Stimulated activated CD4-positive, alpha-beta T cell treated with anti-CD3 and anti-CD28 coated beads, Interleukin-12 subunit alpha, Interleukin-12 subunit beta, amount 100 ng/mL, for 24 hours (primary cell): ENCODE results near the gene ZNF385C.
"Not testable (repeated sequence)": the region's sequence is repeated elsewhere in the genome, so short reads cannot be mapped to it uniquely, and the experiment has no call there.

Experiments
- DNase-seq, 2 experiments: peaks; one replicate each; pipeline ENCODE4 v3.0.0-alpha.2; 2020; ENCODE audit warnings: low read depth in 2 of 2

Gene ZNF385C, protein sequence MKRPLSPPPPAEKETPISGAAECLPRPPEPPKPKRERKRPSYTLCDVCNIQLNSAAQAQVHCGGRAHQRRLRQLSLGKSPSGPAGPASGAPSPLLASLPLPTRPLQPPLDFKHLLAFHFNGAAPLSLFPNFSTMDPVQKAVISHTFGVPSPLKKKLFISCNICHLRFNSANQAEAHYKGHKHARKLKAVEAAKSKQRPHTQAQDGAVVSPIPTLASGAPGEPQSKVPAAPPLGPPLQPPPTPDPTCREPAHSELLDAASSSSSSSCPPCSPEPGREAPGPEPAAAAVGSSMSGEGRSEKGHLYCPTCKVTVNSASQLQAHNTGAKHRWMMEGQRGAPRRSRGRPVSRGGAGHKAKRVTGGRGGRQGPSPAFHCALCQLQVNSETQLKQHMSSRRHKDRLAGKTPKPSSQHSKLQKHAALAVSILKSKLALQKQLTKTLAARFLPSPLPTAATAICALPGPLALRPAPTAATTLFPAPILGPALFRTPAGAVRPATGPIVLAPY

DNA sequence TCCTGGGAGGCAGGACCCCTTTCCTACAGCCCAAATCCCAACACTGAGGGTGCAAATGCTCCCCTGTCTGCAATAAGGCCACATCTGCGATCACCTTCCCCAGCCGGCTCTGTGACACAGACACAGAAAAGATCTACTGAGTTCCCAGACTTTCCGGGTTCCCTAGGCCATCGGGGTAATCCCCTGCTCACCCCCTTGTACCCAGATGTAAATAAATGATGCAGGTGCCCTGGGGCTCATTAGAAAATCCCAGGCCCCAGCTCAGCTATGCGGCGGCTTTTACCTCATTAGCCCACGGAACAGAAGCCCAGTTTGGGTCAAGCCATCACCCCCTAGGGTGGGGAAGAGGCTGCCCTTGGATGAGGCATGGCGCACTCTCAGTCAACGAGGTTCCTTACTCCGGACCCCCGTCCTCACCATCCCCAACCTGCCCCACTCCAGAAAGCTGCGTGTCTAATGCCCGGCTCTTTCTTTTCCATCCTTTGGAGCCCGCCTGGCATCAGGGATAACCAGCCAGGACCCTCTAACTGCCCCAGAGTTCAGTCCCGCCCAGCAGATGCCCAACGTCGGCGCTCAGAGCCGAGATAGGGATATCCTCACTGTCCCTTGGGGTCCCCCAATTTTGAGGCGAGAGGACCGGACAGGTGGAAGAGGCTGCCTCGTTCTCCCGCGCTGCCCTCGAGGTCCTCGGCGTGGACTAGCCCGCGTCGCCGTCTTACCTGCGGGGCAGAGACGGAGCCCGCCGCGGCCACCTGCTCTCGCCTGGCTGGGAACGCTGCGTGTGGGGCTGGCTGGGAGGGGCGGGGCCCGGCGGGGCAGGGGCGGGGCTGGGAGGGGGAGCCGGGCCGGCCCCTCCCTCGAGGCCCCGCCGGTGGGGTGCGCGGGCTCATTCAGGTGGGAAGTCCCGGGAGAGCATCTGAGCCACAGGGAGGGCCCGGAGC is at the start of gene ZNF385C:
TSS of gene ZNF385C (minus strand) at position 783 of the 941 bp plus-strand sequence. CDS start 35,417 bp downstream, outside the sequence.
- DNase-seq: peak in 1 of 2 experiments; percentile 40

DNA sequence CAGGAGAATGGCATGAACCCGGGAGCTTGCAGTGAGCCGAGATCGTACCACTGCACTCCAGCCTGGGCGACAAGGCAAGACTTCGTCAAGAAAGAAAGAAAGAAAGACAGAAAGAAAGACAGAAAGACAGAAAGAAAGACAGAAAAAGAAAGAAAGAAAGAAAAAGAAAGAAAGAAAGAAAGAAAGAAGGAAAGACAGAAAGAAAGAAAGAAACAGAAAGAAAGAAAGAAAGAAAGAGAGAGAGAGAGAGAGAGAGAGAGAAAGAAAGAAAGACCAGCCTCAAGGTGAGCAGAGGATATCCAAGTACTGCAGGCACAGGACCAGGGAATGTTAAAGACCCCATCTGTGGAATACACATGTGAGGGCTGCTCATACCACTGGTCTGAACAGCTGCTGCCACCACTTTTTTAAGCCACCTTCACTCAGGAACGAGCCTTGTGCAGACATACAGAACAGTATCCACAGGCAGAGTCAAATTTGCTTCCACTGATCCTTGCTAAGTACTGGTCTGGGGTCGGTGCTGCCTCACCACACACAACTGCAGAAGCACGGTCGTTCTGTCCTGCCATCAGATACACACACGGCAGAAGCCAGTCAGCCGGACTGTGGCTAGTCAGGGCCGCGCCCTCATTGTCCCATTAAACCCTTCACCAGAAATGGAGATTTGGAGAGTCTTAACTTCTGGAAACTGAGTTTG is 48.8 kb upstream of the ZNF385C start:
- no peak for DNase-seq

DNA sequence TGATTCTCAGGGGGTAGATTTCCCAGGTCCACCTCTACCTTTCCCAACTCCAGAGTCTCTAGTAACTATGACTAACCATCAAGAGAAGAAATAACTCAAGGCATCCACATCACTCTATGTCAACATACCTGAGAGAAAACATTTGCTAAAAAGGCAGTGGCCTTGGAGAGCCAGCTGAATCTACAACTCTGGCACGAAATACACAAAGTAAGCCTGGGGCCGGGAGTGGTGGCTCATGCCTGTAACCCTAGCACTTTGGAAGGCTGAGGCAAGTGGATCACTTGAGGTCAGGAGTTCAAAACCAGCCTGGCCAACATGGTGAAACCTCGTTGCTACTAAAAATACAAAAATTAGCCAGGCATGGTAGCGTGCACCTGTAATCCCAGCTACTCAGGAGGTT is 44.9 kb upstream of the ZNF385C start:
- not testable (repeated sequence) for DNase-seq

DNA sequence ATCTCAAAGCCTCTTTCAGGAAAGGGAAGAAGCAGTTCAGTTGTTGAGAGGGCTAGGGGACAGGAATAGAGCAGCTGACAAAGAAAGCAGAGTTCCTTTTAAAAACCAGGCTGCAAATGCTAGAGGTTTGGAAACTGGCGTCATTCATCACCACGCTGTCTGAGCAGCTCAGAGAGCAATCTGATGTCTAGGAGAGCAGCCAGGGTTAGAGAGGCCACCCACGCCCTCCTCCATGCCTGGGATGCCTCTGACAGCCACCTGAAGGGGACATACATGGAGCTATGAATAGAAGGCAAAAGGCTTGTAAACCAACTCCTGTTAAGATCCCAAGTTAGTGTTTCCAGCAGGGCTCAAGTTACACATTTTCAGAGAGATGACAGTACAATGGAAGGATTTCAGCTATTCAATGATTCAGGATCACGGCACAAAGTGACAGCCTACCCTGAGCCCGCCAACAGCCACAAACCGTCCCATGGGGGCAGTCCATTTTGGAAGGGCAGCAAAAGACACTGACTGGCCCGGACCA is 44.2 kb upstream of the ZNF385C start:
- no peak for DNase-seq

DNA sequence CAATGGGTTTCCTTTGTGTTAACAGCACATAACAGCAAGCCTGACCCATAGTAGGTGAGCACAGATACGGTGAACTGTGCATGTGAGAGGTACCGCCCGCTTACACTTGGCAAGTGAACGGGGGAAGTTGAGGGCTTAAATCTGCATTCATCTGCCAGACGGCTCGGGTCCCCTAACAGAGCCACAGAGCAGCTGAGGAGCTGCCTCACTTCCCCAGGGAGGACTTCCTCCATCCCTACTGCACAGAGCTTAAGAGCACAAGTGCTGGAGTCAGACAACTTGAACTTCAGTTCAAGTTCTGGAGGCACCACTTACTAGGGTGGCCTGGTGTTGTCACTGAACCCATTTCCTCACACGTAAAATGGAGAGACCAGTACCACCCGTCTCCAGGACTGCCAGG is 43.1 kb upstream of the ZNF385C start:
- DNase-seq: no peak

DNA sequence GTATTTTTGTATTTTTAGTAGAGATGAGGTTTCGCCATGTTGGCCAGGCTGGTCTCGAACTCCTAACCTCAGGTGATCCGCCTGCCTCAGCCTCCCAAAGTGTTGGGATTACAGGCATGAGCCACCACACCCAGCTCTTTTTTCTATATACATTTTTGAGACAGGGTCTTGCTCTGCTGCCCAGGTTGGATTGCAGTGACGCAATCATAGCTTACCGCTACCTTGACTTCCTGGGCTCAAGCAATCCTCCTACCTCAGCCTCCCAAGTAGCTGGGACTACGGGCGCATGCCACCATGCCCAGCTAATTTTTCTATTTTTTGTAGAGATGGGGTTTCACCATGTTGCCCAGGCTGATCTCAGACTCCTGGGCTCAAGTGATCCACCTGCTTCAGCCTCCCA is 42.4 kb upstream of the ZNF385C start:
- DNase-seq: not testable (repeated sequence)

DNA sequence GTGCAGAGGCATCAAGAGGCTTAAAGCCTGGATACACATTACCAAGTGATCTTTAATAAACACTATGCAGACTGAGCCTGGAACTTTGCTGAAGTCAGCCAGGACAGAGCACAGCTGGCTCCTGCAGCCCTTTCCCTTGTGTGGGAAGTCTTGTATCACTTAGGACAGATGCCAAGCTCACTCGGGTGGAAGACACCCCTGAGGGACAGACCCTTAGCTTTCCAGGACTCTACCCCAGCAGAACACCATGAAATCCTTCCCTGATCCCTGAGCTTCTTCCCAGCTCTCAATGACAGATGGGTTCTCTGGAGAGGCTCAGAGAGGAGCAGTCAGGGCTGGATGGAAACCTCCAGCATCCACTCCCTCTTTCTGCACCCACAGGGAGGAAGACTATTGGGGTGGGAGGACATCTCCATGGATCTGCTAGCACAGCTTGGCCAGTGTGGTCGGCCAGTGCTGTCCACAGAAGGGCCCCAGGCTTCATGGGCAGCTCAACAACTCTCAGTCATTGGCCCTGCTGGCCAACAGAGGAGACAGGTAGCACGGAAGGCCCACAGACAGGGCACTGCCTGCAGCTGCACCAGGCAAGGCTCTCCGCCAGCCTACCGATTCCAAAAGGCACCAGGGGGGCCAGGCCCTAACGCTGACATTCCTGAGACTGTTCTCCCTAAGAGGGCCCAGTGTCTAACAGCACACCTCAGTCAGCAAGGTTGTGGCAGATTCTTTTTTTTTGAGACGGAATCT is 40.6 kb upstream of the ZNF385C start:
- DNase-seq: no peak

DNA sequence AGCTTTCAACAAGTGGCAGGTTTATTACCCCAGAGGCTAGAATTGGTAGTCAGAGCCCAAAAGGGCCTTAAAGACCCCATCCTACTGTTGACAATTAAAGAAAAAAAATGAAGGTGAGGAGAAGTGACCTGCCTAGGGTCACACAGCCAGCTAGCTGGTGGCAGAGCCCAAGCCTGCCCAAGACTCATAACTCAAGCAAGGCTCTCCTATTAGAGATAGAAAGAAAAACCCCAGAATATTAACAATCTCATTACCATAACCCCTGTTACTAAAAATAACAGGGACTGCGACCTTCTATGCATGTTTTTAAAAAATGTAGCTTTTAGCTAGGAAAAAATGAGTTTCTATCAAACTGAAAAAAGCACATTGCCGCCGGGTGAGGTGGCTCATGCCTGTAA is 38.4 kb upstream of the ZNF385C start:
- no peak for DNase-seq

DNA sequence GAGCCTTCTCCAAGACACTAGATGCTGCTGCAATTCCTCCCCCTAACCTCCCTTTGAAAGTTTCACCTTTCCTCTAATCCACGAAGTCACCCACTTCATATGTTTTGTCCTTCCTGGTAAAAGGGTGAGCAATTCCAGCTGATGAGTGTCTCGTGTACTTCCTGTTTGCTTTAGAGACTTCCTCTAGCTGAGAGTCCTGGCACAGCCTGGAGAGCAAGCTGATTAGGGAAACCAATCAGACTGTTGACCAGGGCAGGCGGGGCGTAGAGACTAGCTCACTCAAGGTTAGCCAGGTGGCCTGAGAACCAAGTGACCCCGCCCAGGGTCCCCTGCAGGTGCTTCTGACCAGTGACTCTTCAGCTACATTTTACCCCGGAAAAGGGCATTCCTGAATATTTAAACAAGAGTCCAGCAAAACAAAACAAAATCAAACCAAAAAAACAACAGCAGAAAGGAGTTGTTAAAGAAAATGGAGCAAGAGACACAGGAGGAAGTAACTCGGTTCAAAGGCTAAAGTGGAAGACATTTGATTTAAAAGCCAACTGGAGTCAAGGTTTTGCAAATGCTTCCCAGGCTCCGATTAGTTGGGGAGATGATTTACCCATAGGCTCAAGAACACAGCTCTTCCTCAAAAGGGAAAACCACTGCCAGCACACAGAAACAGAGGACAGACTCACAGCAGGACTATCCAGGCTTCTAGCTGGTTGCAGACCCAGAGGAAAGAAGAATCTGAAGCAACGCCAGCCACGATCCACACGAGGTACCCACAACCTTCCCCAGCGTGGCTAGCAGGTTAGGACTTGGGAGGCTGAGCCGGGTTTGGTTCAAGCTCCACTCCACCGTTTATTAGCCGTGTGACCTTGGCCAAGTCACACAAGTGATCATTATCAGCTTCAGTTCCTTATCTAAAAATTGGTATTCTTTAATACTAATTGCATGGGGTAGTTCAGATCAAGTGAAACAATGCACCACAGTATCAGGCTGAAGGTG is 37.7 kb upstream of the ZNF385C start:
- DNase-seq: no peak

DNA sequence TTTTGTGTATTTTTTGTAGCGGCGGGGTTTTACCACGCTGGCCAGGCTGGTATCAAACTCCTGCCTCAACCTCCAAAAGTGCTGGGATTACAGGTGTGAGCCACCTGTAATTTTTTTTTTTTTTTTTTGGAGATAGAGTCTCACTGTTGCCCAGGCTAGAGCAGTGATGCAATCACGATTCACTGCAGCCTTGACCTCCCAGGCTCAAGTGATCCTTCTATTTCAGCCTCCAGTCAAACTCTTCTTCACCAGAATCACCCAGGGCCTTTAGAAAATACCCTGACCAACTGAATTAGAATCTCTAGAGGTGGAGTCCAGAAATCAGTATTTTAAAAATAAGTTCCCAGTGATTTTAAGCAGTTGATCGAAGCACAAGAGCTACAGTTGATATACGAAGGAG is 36.9 kb upstream of the ZNF385C start:
- DNase-seq: no peak

DNA sequence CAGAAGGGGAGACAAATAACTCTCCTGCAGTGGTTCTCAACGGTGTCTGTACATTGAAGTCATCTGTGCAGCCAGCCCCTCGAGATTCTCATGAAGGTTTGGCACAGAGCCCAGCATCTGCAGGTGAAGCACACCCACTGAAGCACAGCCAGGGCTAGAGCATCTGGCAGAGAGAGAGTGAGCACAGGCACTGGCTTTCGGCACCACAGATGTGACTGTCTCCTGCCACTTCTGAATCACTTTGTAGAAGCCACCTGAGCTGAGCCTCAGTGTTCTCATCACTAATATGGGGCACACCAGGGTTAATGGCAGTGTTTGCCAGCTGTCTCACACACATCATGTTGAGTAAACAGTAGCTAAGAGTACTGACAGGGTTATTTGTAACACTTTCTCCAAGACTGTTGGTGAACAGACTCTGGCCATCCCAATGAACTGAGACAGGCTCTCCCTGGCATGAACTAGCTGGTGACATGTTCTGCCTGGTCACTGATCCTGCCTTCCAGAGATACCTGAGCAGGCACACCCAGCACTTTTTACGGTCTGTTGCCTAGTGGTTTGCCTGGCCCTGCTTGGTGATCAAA is 35.3 kb upstream of the ZNF385C start:
- no peak for DNase-seq

DNA sequence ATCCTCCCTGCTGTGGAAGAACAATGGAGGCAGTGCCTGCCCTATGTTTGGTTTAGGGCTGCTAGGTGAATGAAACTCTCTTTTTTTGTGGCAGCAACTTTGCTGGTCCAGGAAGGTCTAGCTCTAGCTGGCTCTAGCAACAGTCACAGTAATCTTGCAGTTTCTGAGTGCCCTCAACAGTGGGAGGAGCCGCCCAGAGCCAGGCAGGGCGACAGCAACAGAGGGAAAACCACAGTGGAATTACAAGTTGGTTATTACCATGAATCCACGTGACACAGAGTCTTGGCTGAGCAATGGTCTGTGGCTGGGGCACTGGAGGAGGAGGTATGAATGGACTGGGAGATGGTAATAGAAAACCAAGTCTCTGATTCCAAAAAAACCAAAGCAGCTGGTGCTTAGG is 34.7 kb upstream of the ZNF385C start:
- peak in 1 of 2 experiments; percentile 34 for DNase-seq

DNA sequence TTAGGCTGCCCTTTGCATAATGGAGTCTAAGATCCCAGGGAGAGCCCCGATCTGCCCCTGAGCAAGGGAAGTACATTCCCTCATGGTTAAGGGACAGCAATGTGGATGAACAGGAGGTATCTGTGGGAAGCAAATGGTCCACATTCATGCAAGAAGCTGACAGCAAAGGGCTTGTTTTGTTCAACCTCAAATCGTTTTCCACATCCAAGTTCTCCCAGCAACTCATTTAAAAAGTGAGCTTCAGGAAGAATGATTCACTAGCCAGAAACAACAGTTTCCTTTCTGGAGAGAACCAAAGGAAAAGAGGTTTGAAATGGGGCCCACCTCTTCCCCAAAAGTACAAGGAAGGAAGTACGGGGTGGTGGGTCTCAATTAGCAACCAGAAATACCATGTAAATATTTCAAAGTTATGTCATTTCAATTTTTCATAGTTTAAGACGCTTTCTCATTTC is 33.7 kb upstream of the ZNF385C start:
- no peak for DNase-seq

DNA sequence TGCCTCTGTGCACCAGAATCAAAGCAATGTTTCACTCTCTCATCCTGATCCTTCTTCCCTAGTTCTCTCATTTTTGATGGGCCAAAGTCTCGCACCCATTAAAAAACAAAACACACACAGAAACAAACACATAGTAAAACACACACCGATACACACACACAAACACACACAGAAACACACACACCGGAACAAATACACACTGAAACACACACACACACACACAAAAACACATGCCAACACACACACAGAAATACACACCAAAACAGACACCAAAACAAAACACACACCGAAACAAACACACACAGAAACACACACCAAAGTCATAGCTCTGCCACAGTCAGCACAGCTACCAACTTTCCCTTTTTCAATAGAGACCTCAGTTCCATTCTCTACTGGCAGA is 33.0 kb upstream of the ZNF385C start:
- DNase-seq: no peak

DNA sequence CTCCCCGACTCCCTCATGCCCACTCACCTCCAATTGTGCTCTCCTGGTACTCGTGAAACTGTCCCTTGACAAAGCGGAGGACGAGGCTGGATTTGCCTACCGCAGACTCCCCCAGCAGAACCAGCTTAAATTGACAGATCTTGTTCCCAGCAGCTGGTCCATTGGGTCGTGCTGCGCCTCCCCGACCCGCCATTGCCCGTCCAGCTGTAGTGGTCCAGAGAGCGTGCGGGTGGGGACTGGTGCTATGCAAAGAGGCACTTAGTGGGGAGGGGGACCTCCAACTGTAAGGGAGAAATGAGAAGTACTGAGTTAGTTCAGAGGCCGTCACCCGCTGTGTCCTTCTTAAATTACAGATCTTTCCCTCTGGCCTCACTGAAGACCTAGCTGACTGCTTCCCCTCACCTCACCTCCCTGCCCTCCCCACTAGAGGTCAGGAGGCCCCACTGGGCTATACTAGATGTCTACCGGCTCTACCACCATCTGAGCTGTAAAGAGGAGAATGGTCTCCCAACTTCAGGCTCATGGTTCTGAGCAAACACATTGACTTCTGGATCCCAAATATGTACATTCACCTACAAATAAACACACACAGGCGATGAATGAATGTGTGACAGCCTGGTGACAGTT is 32.1 kb upstream of the ZNF385C start:
- DNase-seq: no peak

DNA sequence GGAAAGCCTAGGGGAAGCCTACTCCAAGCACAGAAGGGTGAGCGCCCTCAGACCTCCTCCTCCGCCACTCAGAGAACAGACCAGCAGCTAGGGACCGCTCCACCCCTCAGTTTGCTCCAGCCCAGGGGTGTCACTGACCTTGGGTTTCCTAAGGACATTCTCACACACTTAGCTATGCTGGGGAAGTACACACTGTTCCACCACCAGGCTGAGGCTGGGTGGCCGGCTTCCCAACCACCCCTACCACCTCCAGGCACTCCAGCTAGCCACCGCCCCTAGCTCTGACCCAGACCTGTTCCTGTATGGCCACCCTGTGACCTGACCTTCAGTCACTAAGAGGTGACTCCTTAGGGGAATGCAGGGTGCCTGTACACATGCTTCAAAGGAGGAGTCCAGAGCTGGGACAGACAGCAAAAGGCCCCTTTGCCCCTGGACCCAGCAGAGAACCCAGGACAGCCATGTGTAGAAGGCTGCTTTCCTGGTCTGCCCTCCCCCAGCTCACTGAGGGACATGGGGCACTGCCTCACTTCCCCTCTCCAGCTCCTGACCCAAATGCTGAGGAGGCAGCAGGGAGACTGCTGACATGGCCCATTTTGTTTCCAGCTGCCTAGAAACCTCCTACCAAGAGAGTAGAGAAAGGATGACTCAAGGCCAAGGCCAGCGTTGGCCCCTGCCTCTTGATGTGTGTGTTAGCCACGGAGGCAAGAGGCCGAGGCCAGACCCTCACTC is 31.0 kb upstream of the ZNF385C start:
- no peak for DNase-seq

DNA sequence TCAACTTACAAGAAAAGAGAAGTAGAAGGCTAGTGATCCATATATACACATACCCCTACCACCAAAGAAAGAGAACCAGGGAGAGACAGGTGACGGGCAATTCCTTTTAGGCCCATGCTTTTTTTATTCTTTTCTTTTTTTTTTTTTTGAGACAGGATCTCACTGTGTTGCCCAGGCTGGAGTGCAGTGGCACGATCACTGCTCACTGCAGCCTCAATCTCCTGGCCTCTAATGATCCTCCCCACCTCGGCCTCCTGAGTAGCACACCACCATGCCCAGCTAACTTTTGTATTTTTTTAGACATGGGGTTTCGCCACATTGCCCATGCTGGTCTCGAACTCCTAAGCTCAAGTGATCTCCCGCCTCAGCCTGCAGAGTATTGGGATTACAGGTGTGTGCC is 29.1 kb upstream of the ZNF385C start:
- DNase-seq: no peak

DNA sequence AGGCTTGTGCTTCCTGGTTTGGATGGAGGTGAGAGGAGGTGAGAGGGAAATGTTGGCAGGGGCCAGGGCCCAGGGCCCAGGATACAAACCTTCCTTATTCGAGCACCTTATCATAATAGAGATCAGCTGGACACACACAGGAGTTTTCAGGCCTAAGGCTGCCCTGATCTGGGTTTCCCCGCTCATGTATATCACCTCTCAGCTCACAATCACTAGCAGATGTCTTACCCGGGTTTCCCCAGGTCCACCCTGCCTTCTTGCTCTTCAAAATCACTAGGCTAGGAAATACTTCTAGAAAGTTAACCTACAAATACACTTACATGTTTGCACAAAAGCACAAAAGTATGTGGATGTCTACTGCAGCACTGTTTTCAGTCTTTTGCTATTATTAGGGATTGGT is 28.6 kb upstream of the ZNF385C start:
- no peak for DNase-seq
